K562 (cell line): ENCODE data around the gene METTL24.

ENCODE experiments used
- EP300 ChIP-seq: IDR thresholded peaks from 2 replicates; pipeline ENCODE4 v1.6.1; 2012; ENCODE audit warnings: low read length, improper control_type of control experiment
- FOXJ2 ChIP-seq: fragments of 200-800 bp; sonication (Bioruptor generic); IDR thresholded peaks from 2 replicates; pipeline ENCODE4 v1.6.1; 2016; ENCODE audit warnings: missing genetic modification characterization, missing compliant biosample characterization
- HEY1 ChIP-seq: fragments of 250-450 bp; sonication (Bioruptor Pico); IDR thresholded peaks from 2 replicates; pipeline ENCODE4 v1.5.0; 2020; ENCODE audit warnings: mild to moderate bottlenecking, moderate library complexity, borderline replicate concordance
- KDM1A ChIP-seq, 2 experiments: fragments of 450-650 bp; IDR thresholded peaks; 2 replicates each; pipeline ENCODE4 v1.6.1; 2016; ENCODE audit warnings: mild to moderate bottlenecking in 2 of 2
- NFRKB ChIP-seq: fragments of 450-650 bp; IDR thresholded peaks from 2 replicates; pipeline ENCODE4 v1.6.1; 2016; ENCODE audit warnings: low read depth
- NR2C1 ChIP-seq, 2 experiments: fragments of 450-650 bp; IDR thresholded peaks; 2 replicates each; pipeline ENCODE4 v1.6.1; 2017; ENCODE audit warnings: mild to moderate bottlenecking in 2 of 2, antibody characterized with exemption in 1 of 2, inconsistent platforms in 1 of 2, missing compliant biosample characterization in 1 of 2, missing genetic modification characterization in 1 of 2
- RAD21 ChIP-seq, 2 experiments: fragments of 250-450 bp in 1 of 2; fragments of 450-650 bp in 1 of 2; sonication (Bioruptor Pico) in 1 of 2; formaldehyde crosslinking in 1 of 2; IDR thresholded peaks in 1 of 2; conservative IDR thresholded peaks in 1 of 2; 2 replicates each; pipeline versions ENCODE4 v1.4.0 to v1.8.0; 2020 to 2022; ENCODE audit warnings: mild to moderate bottlenecking in 2 of 2, moderate library complexity in 1 of 2
- TEAD2 ChIP-seq: fragments of 450-650 bp; IDR thresholded peaks from 2 replicates; pipeline ENCODE4 v1.6.1; 2016; ENCODE audit warnings: missing genetic modification characterization, control low read depth, missing compliant biosample characterization
- TFAM ChIP-seq: fragments of 250-450 bp; sonication (Bioruptor Pico); conservative IDR thresholded peaks from 2 replicates; pipeline ENCODE4 v1.5.0; 2021; ENCODE audit warnings: mild to moderate bottlenecking, moderate library complexity
- TF ChIP-seq, protein P1 (sequence below): sonication (generic); formaldehyde crosslinking; IDR thresholded peaks from 2 replicates; pipeline ENCODE4 v1.8.0; 2023; ENCODE audit warnings: mild to moderate bottlenecking, missing genetic modification reagents
- TF ChIP-seq, protein P2 (sequence below), 3 experiments: IDR thresholded peaks in 2 of 3; conservative IDR thresholded peaks in 1 of 3; 2 replicates each; pipeline ENCODE4 v1.5.1; 2011 to 2012; ENCODE audit warnings: low read length in 3 of 3, mild to moderate bottlenecking in 3 of 3, control low read depth in 2 of 3, improper control_type of control experiment in 1 of 3, inconsistent platforms in 1 of 3, low read depth in 1 of 3, mixed read lengths in 1 of 3, moderate library complexity in 1 of 3; ENCODE audit not compliant: insufficient read depth in 2 of 3

DNA sequence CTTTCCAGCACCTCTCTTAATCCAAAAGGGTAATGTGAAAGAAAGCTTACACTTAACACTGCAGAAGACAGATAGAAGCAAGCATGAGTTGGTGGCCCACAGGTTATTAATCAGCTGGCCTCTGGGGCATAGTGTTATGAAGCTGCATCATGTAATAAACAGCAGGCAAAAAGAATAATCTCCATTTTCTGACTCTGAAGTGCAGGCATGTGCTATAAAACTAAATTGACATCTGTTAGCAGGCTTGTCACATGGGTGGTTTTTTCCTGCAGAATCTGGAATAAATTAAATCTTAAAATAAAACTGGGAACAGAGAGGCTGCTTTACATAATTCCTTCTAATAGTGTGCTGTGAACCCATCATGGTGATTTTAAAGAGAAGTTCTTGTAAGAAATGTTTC, 73.3 kb downstream of the METTL24 start:
- TF ChIP-seq HEY1 (no peak), TFAM (CRISPR knock-in tag) (no peak), EP300 (no peak), NR2C1 (IDR thresholded peaks at IDR 0.05) (no peak), NR2C1 (tag; IDR thresholded peaks at IDR 0.05) (no peak), FOXJ2 (tag) (no peak), RAD21 (CRISPR knock-in tag; conservative IDR thresholded peaks at IDR 0.05 in 1 of 2, IDR thresholded peaks at IDR 0.05 in 1 of 2) (no peak), KDM1A (IDR thresholded peaks at IDR 0.05) (no peak), NFRKB (no peak), TEAD2 (tag) (no peak)
- TF ChIP-seq, protein P1, sequence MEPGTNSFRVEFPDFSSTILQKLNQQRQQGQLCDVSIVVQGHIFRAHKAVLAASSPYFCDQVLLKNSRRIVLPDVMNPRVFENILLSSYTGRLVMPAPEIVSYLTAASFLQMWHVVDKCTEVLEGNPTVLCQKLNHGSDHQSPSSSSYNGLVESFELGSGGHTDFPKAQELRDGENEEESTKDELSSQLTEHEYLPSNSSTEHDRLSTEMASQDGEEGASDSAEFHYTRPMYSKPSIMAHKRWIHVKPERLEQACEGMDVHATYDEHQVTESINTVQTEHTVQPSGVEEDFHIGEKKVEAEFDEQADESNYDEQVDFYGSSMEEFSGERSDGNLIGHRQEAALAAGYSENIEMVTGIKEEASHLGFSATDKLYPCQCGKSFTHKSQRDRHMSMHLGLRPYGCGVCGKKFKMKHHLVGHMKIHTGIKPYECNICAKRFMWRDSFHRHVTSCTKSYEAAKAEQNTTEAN (CRISPR knock-in tag) = no peak
- TF ChIP-seq, protein P2, sequence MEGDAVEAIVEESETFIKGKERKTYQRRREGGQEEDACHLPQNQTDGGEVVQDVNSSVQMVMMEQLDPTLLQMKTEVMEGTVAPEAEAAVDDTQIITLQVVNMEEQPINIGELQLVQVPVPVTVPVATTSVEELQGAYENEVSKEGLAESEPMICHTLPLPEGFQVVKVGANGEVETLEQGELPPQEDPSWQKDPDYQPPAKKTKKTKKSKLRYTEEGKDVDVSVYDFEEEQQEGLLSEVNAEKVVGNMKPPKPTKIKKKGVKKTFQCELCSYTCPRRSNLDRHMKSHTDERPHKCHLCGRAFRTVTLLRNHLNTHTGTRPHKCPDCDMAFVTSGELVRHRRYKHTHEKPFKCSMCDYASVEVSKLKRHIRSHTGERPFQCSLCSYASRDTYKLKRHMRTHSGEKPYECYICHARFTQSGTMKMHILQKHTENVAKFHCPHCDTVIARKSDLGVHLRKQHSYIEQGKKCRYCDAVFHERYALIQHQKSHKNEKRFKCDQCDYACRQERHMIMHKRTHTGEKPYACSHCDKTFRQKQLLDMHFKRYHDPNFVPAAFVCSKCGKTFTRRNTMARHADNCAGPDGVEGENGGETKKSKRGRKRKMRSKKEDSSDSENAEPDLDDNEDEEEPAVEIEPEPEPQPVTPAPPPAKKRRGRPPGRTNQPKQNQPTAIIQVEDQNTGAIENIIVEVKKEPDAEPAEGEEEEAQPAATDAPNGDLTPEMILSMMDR (IDR thresholded peaks at IDR 0.05 in 2 of 3, conservative IDR thresholded peaks at IDR 0.05 in 1 of 3; ENCODE audit: insufficient read depth in 2 of 3, low read depth in 1 of 3, low read length in 3 of 3) = no peak
